ENCODE data around the gene CHRNB1. TPM values are rescaled to one million over a fixed set of nuclear protein-coding genes. Genes with fewer than 3 reads are reported as not detected.

The CHRNB1 gene
- total and polyA plus RNA-seq, 4 donors, result 7.0 to 11.9 (median 10.6) TPM

DNA sequence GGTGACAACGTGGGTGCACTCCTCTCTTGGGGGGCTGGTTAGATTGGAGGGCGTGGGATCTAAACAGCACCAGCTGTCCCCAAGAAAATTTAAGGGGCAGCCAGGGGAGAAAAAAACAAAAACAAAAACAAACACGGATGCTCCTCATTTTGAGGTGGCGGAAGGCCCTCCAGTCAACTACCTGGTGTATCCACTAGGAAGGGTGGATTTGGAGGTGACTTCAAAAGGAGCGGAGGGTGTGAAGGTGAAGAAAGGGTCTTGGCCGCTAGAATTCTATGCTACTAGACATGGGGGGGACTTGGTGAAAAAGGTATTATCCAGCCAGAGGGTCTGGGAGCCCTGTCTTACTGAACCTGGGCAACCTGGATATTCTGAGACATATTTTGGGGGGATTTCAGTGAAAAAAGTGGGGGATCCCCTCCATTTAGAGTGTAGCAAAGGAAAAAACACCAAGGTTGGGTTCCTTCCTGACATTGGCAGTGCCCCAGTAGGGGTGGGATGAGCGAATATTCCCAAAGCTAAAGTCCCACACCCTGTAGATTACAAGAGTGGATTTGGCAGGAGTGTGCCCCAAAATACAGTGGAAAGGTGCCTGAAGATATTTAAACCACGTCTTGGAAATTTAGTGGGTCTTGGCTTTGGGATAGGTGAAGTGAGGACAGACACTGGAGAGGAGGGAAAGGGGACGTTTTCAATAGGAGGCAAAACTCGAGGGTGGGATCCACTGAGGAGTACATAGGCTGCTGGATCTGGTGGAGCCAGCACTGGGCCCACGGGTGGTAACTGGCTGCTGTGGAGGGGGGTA lies 6.0 kb upstream of the CHRNB1 start:
- TF ChIP-seq, protein P1, sequence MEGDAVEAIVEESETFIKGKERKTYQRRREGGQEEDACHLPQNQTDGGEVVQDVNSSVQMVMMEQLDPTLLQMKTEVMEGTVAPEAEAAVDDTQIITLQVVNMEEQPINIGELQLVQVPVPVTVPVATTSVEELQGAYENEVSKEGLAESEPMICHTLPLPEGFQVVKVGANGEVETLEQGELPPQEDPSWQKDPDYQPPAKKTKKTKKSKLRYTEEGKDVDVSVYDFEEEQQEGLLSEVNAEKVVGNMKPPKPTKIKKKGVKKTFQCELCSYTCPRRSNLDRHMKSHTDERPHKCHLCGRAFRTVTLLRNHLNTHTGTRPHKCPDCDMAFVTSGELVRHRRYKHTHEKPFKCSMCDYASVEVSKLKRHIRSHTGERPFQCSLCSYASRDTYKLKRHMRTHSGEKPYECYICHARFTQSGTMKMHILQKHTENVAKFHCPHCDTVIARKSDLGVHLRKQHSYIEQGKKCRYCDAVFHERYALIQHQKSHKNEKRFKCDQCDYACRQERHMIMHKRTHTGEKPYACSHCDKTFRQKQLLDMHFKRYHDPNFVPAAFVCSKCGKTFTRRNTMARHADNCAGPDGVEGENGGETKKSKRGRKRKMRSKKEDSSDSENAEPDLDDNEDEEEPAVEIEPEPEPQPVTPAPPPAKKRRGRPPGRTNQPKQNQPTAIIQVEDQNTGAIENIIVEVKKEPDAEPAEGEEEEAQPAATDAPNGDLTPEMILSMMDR (IDR thresholded peaks at IDR 0.05; ENCODE audit: control extremely low read depth, extremely low read depth), result no peak
- Histone ChIP-seq H3K4me3 (no peak overlapping the region), H3K9me3 (ENCODE audit: control insufficient read depth in 4 of 4, insufficient read depth in 3 of 4, low read length in 3 of 4) (no peaks in the 10 kb centered on the region), H3K9ac (ENCODE audit: insufficient read depth in 1 of 2, low read length in 2 of 2) (no peak overlapping the region), H3K27ac (ENCODE audit: low read depth in 1 of 2, low read length in 1 of 2) (no peak overlapping the region), H3K4me1 (ENCODE audit: control insufficient read depth in 5 of 5, insufficient read depth in 5 of 5, low read length in 5 of 5) (peaks cover 0 to 36% (median 16%) of the 10 kb centered on the region in 5 donors), H3K27me3 (ENCODE audit: control insufficient read depth in 3 of 3, insufficient read depth in 3 of 3, low read length in 2 of 3) (peaks cover 0 to 52% (median 37%) of the 10 kb centered on the region in 3 donors), H3K36me3 (ENCODE audit: control insufficient read depth in 4 of 4, insufficient read depth in 4 of 4, low read length in 4 of 4) (no peaks in the 10 kb centered on the region)
- DNase-seq (no peak), ATAC-seq (ENCODE audit: insufficient read depth, low FRiP score) (no peak)
- whole genome bisulfite sequencing, 2 donors, result 41 to 56% methylated on average over 11 of the region's 11 CpGs

DNA sequence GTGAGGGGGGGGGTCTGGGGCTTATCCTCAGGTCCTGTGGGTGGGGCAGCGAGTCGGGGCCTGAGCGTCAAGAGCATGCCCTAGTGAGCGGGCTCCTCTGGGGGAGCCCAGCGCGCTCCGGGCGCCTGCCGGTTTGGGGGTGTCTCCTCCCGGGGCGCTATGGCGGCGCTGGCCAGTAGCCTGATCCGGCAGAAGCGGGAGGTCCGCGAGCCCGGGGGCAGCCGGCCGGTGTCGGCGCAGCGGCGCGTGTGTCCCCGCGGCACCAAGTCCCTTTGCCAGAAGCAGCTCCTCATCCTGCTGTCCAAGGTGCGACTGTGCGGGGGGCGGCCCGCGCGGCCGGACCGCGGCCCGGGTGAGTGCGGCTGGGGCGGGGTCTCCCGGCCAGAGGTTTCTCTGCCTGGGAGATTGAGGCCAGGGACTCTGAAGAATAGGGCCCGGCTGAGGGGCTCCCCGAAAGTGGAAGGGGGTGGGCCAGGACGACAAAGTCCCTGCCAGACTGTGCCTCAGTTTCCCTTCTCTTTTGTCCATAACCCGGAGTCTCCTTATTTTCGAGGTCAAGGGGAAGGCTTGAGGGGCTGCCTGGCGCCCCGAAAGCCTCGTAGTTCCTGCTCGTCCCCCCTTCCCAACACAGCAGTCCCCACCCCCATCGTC lies 5.3 kb upstream of the CHRNB1 start, which contains the start of gene FGF11:
TSS of gene FGF11 (plus strand) at position 51 of the 651 bp plus-strand sequence. CDS start at position 160, 109 bp downstream.
- 2 to 4% methylated on average over 38 to 50 of the region's 50 CpGs for WGBS, 2 donors
- Histone ChIP-seq H3K27ac (ENCODE audit: low read depth in 1 of 2, low read length in 1 of 2) (no peak within 1 kb of the TSS), H3K4me1 (ENCODE audit: control insufficient read depth in 5 of 5, insufficient read depth in 5 of 5, low read length in 5 of 5) (peaks cover 0 to 36% (median 16%) of the 10 kb centered on the region in 5 donors), H3K9ac (ENCODE audit: insufficient read depth in 1 of 2, low read length in 2 of 2) (no peak within 1 kb of the TSS), H3K36me3 (ENCODE audit: control insufficient read depth in 4 of 4, insufficient read depth in 4 of 4, low read length in 4 of 4) (no peaks in the 10 kb centered on the region), H3K4me3 (no peak within 1 kb of the TSS), H3K27me3 (ENCODE audit: control insufficient read depth in 3 of 3, insufficient read depth in 3 of 3, low read length in 2 of 3) (peaks cover 0 to 49% (median 38%) of the 10 kb centered on the region in 3 donors), H3K9me3 (ENCODE audit: control insufficient read depth in 4 of 4, insufficient read depth in 3 of 4, low read length in 3 of 4) (no peaks in the 10 kb centered on the region)
- DNase-seq, result no peak
- TF ChIP-seq, protein P1 (IDR thresholded peaks at IDR 0.05; ENCODE audit: control extremely low read depth, extremely low read depth), result no peak
- no peak for ATAC-seq (ENCODE audit: insufficient read depth, low FRiP score)

DNA sequence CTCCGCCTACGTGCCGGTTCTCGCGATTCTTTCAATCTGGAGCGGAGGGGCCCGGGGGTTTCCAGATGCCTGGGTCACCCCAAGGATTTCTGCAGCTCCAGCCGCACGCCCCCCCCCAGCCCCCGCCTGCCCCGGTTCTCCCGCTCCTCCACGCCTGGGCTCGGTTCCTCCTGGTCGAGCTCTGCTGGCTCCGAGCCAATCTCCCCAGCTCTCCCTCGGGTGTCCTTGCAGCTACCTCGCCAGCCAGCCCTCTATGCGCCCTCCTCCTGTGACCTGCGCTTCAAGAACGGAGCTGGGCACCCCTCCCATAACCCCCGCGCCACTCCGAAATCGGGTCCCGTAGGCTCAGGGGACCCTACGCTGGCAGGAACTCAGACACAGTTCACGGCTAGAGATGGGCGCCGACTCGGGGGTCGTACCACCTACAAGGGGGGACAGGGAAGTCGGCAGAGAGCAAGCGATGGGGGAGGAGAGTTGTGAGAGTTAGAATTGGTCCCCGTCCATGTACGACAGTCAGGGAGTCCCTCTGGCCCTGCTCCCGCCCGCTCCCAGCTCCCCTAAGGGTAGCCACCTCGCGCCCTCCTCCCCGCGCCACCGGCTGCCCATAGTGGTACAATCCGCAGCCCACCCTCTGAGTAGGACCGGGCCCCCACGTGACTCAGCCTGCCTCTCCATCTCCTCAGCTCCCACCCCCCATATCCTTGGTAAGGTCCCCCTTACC lies 4.6 kb upstream of the CHRNB1 start:
- peak; percentile 51 to 61 (median 60) for DNase-seq
- no peaks in the 10 kb centered on the region for H3K9me3 ChIP-seq (ENCODE audit: control insufficient read depth in 4 of 4, insufficient read depth in 3 of 4, low read length in 3 of 4)
- peaks cover 0 to 43% (median 42%) of the 10 kb centered on the region in 3 donors for H3K27me3 ChIP-seq (ENCODE audit: control insufficient read depth in 3 of 3, insufficient read depth in 3 of 3, low read length in 2 of 3)
- no peak overlapping the region for H3K27ac ChIP-seq (ENCODE audit: low read depth in 1 of 2, low read length in 1 of 2)
- H3K9ac ChIP-seq (ENCODE audit: insufficient read depth in 1 of 2, low read length in 2 of 2), result no peak overlapping the region
- no peak for ATAC-seq (ENCODE audit: insufficient read depth, low FRiP score)
- TF ChIP-seq, protein P1 (IDR thresholded peaks at IDR 0.05; ENCODE audit: control extremely low read depth, extremely low read depth), result no peak
- H3K4me3 ChIP-seq, result no peak overlapping the region
- WGBS, 2 donors, result 0 to 4% methylated on average over 39 to 46 of the region's 46 CpGs
- H3K4me1 ChIP-seq (ENCODE audit: control insufficient read depth in 5 of 5, insufficient read depth in 5 of 5, low read length in 5 of 5), result peaks cover 0 to 38% (median 16%) of the 10 kb centered on the region in 5 donors
- no peaks in the 10 kb centered on the region for H3K36me3 ChIP-seq (ENCODE audit: control insufficient read depth in 4 of 4, insufficient read depth in 4 of 4, low read length in 4 of 4)
